Neural crest cell (in vitro differentiated cells): ENCODE data around the gene MARK4. TPM values are rescaled to one million over a fixed set of nuclear protein-coding genes. Genes with fewer than 3 reads are reported as not detected.
"Not testable (repeated sequence)": the region's sequence is repeated elsewhere in the genome, so short reads cannot be mapped to it uniquely, and the experiment has no call there.

ENCODE experiments used
- DNase-seq: peaks from one replicate; pipeline ENCODE4 v3.0.0; 2021; ENCODE audit warnings: low read depth, mixed read lengths, low spot score
- H3K27ac Mint-ChIP-seq: one replicate; pipeline ENCODE4 v1.8.0; 2021; ENCODE audit warnings: mild to moderate bottlenecking, mixed read lengths; ENCODE audit not compliant: unreplicated experiment
- H3K27me3 Mint-ChIP-seq: 2 replicates; pipeline ENCODE4 v1.8.0; 2021; ENCODE audit warnings: low read depth, mild to moderate bottlenecking, mixed read lengths
- H3K36me3 Mint-ChIP-seq: 2 replicates; pipeline ENCODE4 v1.8.0; 2021; ENCODE audit warnings: low read depth, mild to moderate bottlenecking, mixed read lengths
- H3K4me1 Mint-ChIP-seq: 2 replicates; pipeline ENCODE4 v1.8.0; 2021; ENCODE audit warnings: mixed read lengths
- H3K4me3 Mint-ChIP-seq: one replicate; pipeline ENCODE4 v1.8.0; 2021; ENCODE audit warnings: mild to moderate bottlenecking, mixed read lengths
- H3K9me3 Mint-ChIP-seq: 2 replicates; pipeline ENCODE4 v1.8.0; 2021; ENCODE audit warnings: mixed read lengths
- total RNA-seq: library from RNA; stranded (reverse); gene quantifications from 2 replicates; pipeline ENCODE4 v1.2.1, GENCODE V29; 2021
- TF ChIP-seq, protein P1 (sequence below): fragments of 200-600 bp; sonication (generic); conservative IDR thresholded peaks from 2 replicates; pipeline ENCODE4 v1.5.0; 2021; ENCODE audit warnings: antibody characterized with exemption, mild to moderate bottlenecking

The MARK4 gene
- total RNA-seq, 1 donor from 2014 or later: 59.8 TPM

DNA sequence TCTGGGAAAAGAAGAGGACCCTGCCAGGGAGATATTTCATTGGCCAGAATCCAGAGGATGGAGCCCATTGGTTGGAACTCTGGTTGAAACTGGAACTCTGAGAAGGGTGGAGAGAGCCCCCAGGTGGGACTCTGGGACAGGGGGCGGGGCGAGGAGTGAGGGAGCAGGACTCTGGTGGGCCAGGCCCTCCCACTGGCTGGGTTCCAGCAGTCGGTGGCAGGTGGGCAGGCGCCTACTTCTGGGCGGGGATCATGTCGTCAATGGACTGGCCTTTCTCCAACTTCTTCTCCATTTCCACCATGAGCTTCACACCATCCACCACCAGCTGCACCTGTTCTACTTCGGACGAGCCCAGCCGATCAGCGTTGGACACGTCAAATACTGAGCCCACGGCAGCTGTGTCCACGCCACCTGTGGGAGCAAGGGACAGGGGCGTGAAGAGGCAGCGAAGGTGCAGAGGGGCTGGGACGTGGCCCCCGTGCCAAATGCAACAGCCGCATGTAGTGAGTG, 55.5 kb downstream of the MARK4 start:
- Mint-ChIP-seq H3K36me3 (no peaks in the 10 kb centered on the region), H3K9me3 (no peaks in the 10 kb centered on the region), H3K27ac (no peak overlapping the region), H3K4me3 (no peak overlapping the region), H3K4me1 (no peaks in the 10 kb centered on the region), H3K27me3 (peaks cover 13% of the 10 kb centered on the region)
- TF ChIP-seq, protein P1, sequence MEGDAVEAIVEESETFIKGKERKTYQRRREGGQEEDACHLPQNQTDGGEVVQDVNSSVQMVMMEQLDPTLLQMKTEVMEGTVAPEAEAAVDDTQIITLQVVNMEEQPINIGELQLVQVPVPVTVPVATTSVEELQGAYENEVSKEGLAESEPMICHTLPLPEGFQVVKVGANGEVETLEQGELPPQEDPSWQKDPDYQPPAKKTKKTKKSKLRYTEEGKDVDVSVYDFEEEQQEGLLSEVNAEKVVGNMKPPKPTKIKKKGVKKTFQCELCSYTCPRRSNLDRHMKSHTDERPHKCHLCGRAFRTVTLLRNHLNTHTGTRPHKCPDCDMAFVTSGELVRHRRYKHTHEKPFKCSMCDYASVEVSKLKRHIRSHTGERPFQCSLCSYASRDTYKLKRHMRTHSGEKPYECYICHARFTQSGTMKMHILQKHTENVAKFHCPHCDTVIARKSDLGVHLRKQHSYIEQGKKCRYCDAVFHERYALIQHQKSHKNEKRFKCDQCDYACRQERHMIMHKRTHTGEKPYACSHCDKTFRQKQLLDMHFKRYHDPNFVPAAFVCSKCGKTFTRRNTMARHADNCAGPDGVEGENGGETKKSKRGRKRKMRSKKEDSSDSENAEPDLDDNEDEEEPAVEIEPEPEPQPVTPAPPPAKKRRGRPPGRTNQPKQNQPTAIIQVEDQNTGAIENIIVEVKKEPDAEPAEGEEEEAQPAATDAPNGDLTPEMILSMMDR: no peak
- DNase-seq: no peak

- peaks cover 13% of the 10 kb centered on the region for H3K27me3 Mint-ChIP-seq
- TF ChIP-seq, protein P1: no peak
- H3K4me3 Mint-ChIP-seq: no peak overlapping the region
- DNase-seq: no peak
- H3K27ac Mint-ChIP-seq: no peak overlapping the region
- H3K36me3 Mint-ChIP-seq: no peaks in the 10 kb centered on the region
- no peaks in the 10 kb centered on the region for H3K9me3 Mint-ChIP-seq
- no peaks in the 10 kb centered on the region for H3K4me1 Mint-ChIP-seq
Observed at GRCh38 chr19:45307361-45307760, 56.3 kb downstream of the MARK4 start.

- not testable (repeated sequence) for H3K36me3 Mint-ChIP-seq, H3K4me3 Mint-ChIP-seq, DNase-seq, H3K4me1 Mint-ChIP-seq, H3K27ac Mint-ChIP-seq, H3K9me3 Mint-ChIP-seq
- peaks cover 27% of the 10 kb centered on the region for H3K27me3 Mint-ChIP-seq
Observed at GRCh38 chr19:45309322-45309721, 58.3 kb downstream of the MARK4 start.

DNA sequence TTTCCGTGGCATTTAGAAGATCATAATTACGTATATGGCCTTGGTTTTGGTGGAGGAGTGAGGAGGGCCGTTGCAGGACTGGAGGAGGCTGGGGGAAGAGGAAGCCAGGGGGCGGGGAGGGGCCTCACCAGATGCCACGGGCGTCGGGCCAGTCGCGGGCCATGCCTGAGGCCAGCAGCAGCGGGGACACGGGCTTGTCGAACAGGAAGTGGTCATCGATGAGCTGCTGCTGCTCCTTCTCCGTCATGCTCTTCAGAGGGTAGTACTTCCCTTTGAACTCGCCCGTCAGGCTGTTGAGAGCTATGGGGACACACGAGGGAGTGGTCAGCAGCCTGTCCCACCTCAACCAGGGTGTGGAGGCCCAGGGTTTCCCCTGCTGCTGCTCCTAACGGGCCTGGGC, 60.5 kb downstream of the MARK4 start:
- no peak for DNase-seq
- H3K27ac Mint-ChIP-seq: no peak overlapping the region

GRCh38 chr19:45312285-45312684, 61.2 kb downstream of the MARK4 start:
- not testable (repeated sequence) for H3K27ac Mint-ChIP-seq, H3K4me1 Mint-ChIP-seq, H3K9me3 Mint-ChIP-seq, H3K36me3 Mint-ChIP-seq, DNase-seq, H3K4me3 Mint-ChIP-seq
- H3K27me3 Mint-ChIP-seq: peaks cover 34% of the 10 kb centered on the region

More for the DNA sequence above, 60.5 kb downstream of the MARK4 start:
- no peaks in the 10 kb centered on the region for H3K4me1 Mint-ChIP-seq
- H3K9me3 Mint-ChIP-seq: no peaks in the 10 kb centered on the region
- no peaks in the 10 kb centered on the region for H3K36me3 Mint-ChIP-seq
- no peak overlapping the region for H3K4me3 Mint-ChIP-seq
- H3K27me3 Mint-ChIP-seq: peaks cover 29% of the 10 kb centered on the region
- TF ChIP-seq, protein P1: no peak

DNA sequence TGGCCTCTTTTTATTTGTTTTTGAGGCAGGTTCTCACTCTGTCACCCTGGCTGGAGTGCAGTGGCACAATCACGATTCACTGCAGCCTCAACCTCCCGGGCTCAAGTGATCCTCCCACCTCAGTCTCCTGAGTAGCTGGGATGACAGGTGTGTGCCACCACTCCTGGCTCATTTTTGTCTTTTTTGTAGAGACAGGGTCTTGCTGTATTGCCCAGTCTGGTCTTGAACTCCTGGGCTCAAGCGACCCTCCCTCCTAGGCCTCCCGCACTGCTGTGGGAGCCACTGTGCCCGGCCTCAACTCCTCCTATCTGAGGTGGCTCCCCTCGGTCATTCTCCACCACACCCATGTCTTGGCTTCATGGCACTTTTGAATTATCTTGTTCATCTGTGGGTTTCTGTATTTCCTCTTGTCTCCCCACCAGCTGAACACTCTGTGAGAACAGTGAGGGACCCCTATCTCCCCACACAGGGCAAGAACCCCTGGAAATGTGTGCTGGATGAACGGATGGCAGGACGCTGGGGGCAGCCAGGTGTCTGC, 63.7 kb downstream of the MARK4 start:
- TF ChIP-seq, protein P1: no peak
- peaks cover 47% of the 10 kb centered on the region for H3K27me3 Mint-ChIP-seq
- no peak for DNase-seq
- peaks cover 6% of the 10 kb centered on the region for H3K4me1 Mint-ChIP-seq
- H3K4me3 Mint-ChIP-seq: no peak overlapping the region
- H3K9me3 Mint-ChIP-seq: no peaks in the 10 kb centered on the region
- no peak overlapping the region for H3K27ac Mint-ChIP-seq
- no peaks in the 10 kb centered on the region for H3K36me3 Mint-ChIP-seq
